Sigmoid colon (tissue), 7 donors: ENCODE data around the gene SND1. TPM values are rescaled to one million over a fixed set of nuclear protein-coding genes. Genes with fewer than 3 reads are reported as not detected.

Experiments
- DNase-seq: peaks from one replicate; pipeline ENCODE4 v3.0.0-alpha.2; 2019
- H3K27ac ChIP-seq, 4 donors: fragments of 200-600 bp; sonication (generic); one replicate each; pipeline ENCODE4 v1.5.1; 2016 to 2019; ENCODE audit warnings: mild to moderate bottlenecking in 1 of 4
- H3K27me3 ChIP-seq, 3 donors: fragments of 200-600 bp; sonication (generic); one replicate each; pipeline ENCODE4 v1.5.1; 2019; ENCODE audit warnings: mild to moderate bottlenecking in 1 of 3
- H3K36me3 ChIP-seq, 4 donors: fragments of 200-600 bp; sonication (generic); one replicate each; pipeline ENCODE4 v1.5.1; 2016 to 2019
- H3K4me1 ChIP-seq, 4 donors: fragments of 200-600 bp; sonication (generic); one replicate each; pipeline ENCODE4 v1.5.1; 2017 to 2019
- H3K4me3 ChIP-seq, 4 donors: fragments of 200-600 bp; sonication (generic); one replicate each; pipeline ENCODE4 v1.5.1; 2017 to 2019; ENCODE audit warnings: mild to moderate bottlenecking in 2 of 4, moderate library complexity in 1 of 4
- H3K9me3 ChIP-seq, 4 donors: fragments of 200-600 bp in 3 of 4; sonication (generic) in 3 of 4; one replicate each; pipeline versions ENCODE4 v1.5.1 to v1.6.1; 2013 to 2019
- EP300 ChIP-seq, 4 donors: sonication (generic); formaldehyde crosslinking; IDR thresholded peaks; one replicate each; pipeline ENCODE4 v1.6.1; 2017; ENCODE audit warnings: antibody characterized with exemption in 4 of 4
- POLR2A ChIP-seq, 2 donors: fragments of 450-650 bp; IDR thresholded peaks; one replicate each; pipeline ENCODE4 v1.6.1; 2016; ENCODE audit warnings: antibody characterized with exemption in 2 of 2, mild to moderate bottlenecking in 2 of 2, moderate library complexity in 2 of 2
- POLR2AphosphoS5 ChIP-seq, 4 donors: sonication (generic); formaldehyde crosslinking; IDR thresholded peaks; one replicate each; pipeline ENCODE4 v1.6.1; 2017; ENCODE audit warnings: antibody characterized with exemption in 4 of 4
- WGBS, 2 donors: extraction: QIAGEN DNeasy Blood & Tissue Kit; methylation state at CpG; one replicate each; pipeline ENCODE4 v1.1.7; 2013; 5-methylcytosine and 5-hydroxymethylcytosine counted together
- intact Hi-C: fragments of 100-400 bp; cut with DNase I; formaldehyde crosslinking; loops from one replicate; pipeline ENCODE4 v1.15.1; 2023
- polyA plus RNA-seq, 3 donors: library from polyadenylated mRNA; stranded (reverse); fragments of 200-250 nt; gene quantifications; one replicate each; pipeline ENCODE4 v1.2.3, GENCODE V29; 2013
- total RNA-seq, 4 donors: library from RNA; depleted of rRNA; stranded (reverse); fragments of >200 nt; gene quantifications; one replicate each; pipeline ENCODE4 v1.1.0, GENCODE V29; 2016
- TF ChIP-seq, protein P1 (sequence below), 4 experiments: fragments of 450-650 bp in 3 of 4; fragments of 200-600 bp in 1 of 4; IDR thresholded peaks; one replicate each; pipeline ENCODE4 v1.5.1; 2016 to 2019; ENCODE audit warnings: antibody characterized with exemption in 4 of 4, mild to moderate bottlenecking in 3 of 4, moderate library complexity in 2 of 4
- donor health status: healthy with polysubstance abuse.
- donor health status: Bipolar disorder and iron deficiency.
- donor health status: healthy.

SND1 gene
- total and polyA plus RNA-seq, 7 donors: 30.6 to 93.4 (median 71.3) TPM

DNA sequence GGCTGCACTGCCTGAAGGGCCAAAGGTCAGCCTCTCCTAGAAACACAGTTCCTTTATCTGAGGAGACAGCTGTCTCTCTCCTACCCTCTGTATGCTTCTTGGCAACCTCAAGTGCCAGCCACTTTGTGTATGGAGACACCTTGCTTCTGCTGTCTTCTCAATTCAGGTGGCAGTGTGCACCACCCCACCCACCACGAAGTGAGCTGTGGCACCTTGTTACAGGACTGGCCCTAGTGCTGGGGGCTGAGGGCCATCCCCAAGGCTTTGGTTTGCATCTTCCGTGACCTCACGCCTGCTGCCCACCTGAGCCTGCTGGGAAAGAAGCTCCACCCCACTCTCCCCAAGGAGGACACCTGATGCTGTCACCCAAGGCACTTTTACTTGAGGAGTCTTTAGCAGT is 426.3 kb downstream of the SND1 start:
- Histone ChIP-seq H3K4me3 (no peak overlapping the region), H3K36me3 (peaks cover 0 to 33% (median 3%) of the 10 kb centered on the region in 4 donors), H3K4me1 (no peaks in the 10 kb centered on the region), H3K27me3 (no peaks in the 10 kb centered on the region), H3K27ac (no peak overlapping the region), H3K9me3 (no peaks in the 10 kb centered on the region)
- WGBS, 2 donors: 94 to 97% methylated on average over 3 of the region's 3 CpGs
- no peak for DNase-seq
- intact Hi-C loops: no loop called here
- TF ChIP-seq POLR2A (IDR thresholded peaks at IDR 0.05) (no peak), POLR2AphosphoS5 (IDR thresholded peaks at IDR 0.05) (no peak), EP300 (IDR thresholded peaks at IDR 0.05) (no peak)
- TF ChIP-seq, protein P1, sequence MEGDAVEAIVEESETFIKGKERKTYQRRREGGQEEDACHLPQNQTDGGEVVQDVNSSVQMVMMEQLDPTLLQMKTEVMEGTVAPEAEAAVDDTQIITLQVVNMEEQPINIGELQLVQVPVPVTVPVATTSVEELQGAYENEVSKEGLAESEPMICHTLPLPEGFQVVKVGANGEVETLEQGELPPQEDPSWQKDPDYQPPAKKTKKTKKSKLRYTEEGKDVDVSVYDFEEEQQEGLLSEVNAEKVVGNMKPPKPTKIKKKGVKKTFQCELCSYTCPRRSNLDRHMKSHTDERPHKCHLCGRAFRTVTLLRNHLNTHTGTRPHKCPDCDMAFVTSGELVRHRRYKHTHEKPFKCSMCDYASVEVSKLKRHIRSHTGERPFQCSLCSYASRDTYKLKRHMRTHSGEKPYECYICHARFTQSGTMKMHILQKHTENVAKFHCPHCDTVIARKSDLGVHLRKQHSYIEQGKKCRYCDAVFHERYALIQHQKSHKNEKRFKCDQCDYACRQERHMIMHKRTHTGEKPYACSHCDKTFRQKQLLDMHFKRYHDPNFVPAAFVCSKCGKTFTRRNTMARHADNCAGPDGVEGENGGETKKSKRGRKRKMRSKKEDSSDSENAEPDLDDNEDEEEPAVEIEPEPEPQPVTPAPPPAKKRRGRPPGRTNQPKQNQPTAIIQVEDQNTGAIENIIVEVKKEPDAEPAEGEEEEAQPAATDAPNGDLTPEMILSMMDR (IDR thresholded peaks at IDR 0.05): no peak

DNA sequence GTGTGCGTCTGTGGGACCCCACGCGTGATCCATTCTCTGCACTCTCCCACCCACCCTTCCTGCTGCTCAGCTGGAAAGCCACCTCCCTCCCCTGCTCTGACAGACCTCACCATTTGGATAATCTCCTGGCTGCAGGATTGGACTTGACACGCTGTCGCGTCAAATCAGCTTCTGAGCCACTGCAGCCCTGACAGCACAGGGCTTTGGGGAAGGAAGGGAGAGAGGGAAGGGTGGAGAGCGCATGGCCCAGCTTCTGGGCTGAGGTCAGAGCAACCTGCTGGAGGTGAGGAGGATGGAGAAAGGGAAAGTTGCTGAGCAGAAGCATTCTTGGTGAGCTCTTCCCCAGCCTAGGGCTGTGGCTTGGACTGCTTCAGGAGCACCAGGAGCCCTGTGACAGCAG is 428.2 kb downstream of the SND1 start:
- no peak for DNase-seq
- no peaks in the 10 kb centered on the region for H3K9me3 ChIP-seq
- H3K4me3 ChIP-seq: no peak overlapping the region
- 97 to 98% methylated on average over 7 of the region's 7 CpGs for WGBS, 2 donors
- intact Hi-C loops: no loop called here
- H3K4me1 ChIP-seq: no peaks in the 10 kb centered on the region
- H3K27me3 ChIP-seq: no peaks in the 10 kb centered on the region
- H3K36me3 ChIP-seq: peaks cover 0 to 35% (median 4%) of the 10 kb centered on the region in 4 donors
- H3K27ac ChIP-seq: no peak overlapping the region
- TF ChIP-seq POLR2AphosphoS5 (IDR thresholded peaks at IDR 0.05): no peak
- TF ChIP-seq EP300 (IDR thresholded peaks at IDR 0.05): no peak
- TF ChIP-seq, protein P1 (IDR thresholded peaks at IDR 0.05): no peak

DNA sequence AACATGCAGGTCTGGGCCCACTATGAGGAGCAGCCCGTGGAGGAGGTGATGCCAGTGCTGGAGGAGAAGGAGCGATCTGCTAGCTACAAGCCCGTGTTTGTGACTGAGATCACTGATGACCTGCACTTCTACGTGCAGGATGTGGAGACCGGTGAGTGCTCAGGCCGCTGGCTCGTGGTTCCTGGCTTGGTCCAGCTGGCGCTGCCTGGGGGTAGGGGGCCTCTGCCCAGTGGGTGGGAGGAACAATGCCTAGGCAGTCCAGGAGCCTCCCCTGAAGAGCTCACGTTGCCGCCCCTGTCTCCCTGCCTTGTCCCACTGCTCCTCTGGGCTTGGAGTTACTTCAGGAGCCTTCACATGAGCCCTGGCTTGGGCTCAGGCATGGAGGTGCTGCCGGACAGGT is 429.4 kb downstream of the SND1 start:
- no peaks in the 10 kb centered on the region for H3K4me1 ChIP-seq
- whole genome bisulfite sequencing, 2 donors: 95 to 96% methylated on average over 11 of the region's 11 CpGs
- intact Hi-C loops: no loop called here
- H3K9me3 ChIP-seq: no peaks in the 10 kb centered on the region
- TF ChIP-seq POLR2A (IDR thresholded peaks at IDR 0.05): no peak
- TF ChIP-seq, protein P1 (IDR thresholded peaks at IDR 0.05): no peak
- TF ChIP-seq POLR2AphosphoS5 (IDR thresholded peaks at IDR 0.05): no peak
- TF ChIP-seq EP300 (IDR thresholded peaks at IDR 0.05): no peak
- DNase-seq: no peak
- no peak overlapping the region for H3K27ac ChIP-seq
- no peaks in the 10 kb centered on the region for H3K27me3 ChIP-seq
- H3K36me3 ChIP-seq: peaks cover 0 to 47% (median 4%) of the 10 kb centered on the region in 4 donors
- no peak overlapping the region for H3K4me3 ChIP-seq

DNA sequence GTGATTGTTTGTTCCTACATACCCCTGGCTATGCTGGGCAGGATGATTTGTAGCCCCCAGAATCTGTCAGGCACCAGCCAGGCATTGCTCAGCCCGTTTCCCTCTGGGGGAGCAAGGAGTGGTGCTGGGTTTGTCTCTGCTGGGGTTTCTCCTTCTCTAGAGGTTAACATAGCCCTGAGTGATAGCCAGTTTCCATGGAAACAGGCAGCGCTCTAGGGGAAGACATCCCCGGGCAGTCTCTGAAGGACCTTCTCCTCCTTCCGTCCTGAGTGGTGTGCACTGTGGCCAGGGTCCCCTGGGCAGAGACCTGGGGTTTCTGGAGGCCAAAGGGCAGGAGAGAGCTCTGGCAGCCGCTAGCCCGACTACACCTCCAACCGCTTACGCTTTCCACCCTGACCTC is 429.8 kb downstream of the SND1 start:
- intact Hi-C loops: no loop called here
- Histone ChIP-seq H3K36me3 (peaks cover 0 to 52% (median 4%) of the 10 kb centered on the region in 4 donors), H3K27ac (no peak overlapping the region), H3K27me3 (no peaks in the 10 kb centered on the region), H3K4me1 (no peaks in the 10 kb centered on the region), H3K4me3 (no peak overlapping the region), H3K9me3 (no peaks in the 10 kb centered on the region)
- DNase-seq: no peak
- no peak for TF ChIP-seq POLR2AphosphoS5 (IDR thresholded peaks at IDR 0.05)
- TF ChIP-seq, protein P1 (IDR thresholded peaks at IDR 0.05): no peak
- TF ChIP-seq POLR2A (IDR thresholded peaks at IDR 0.05): no peak
- TF ChIP-seq EP300 (IDR thresholded peaks at IDR 0.05): no peak
- 94% methylated on average over 8 of the region's 8 CpGs for WGBS, 2 donors

GRCh38 chr7:128082431-128082830 is 430.4 kb downstream of the SND1 start:
- WGBS, 2 donors: 85 to 89% methylated on average over 8 of the region's 8 CpGs
- Histone ChIP-seq H3K27ac (no peak overlapping the region), H3K27me3 (no peaks in the 10 kb centered on the region), H3K9me3 (no peaks in the 10 kb centered on the region), H3K36me3 (peaks cover 0 to 55% (median 4%) of the 10 kb centered on the region in 4 donors), H3K4me3 (no peak overlapping the region), H3K4me1 (no peaks in the 10 kb centered on the region)
- intact Hi-C loops: no loop called here
- no peak for DNase-seq
- TF ChIP-seq, protein P1 (IDR thresholded peaks at IDR 0.05): no peak
